ENCODE data around the gene ATP5PB.
A peak's percentile ranks its signal among the peaks of the same experiment; 100 is the strongest.

Gene ATP5PB

GRCh38 chr1:111504097-111504496 lies 54.8 kb downstream of the ATP5PB start (continued):
- no peak for TF ChIP-seq TSHZ2 (CRISPR knock-in tag; IDR thresholded peaks at IDR 0.05)

- TF ChIP-seq PPARA (CRISPR knock-in tag; IDR thresholded peaks at IDR 0.05; ENCODE audit: borderline replicate concordance) (no peak), TOX (CRISPR knock-in tag; IDR thresholded peaks at IDR 0.05; ENCODE audit: borderline replicate concordance) (no peak)
- ATAC-seq = no peak
Measured at GRCh38 chr1:111505641-111506119, 56.4 kb downstream of the ATP5PB start.

- TF ChIP-seq ZNF70 (CRISPR knock-in tag; IDR thresholded peaks at IDR 0.05) (no peak), ISL1 (CRISPR knock-in tag; IDR thresholded peaks at IDR 0.05) (no peak), ZNF565 (CRISPR knock-in tag; conservative IDR thresholded peaks at IDR 0.05; ENCODE audit: low read depth) (no peak), SNAI2 (CRISPR knock-in tag; IDR thresholded peaks at IDR 0.05) (no peak), ZC3H10 (CRISPR knock-in tag; IDR thresholded peaks at IDR 0.05) (no peak)
- ATAC-seq = no peak
Measured at GRCh38 chr1:111506561-111506960, 57.3 kb downstream of the ATP5PB start.

GRCh38 chr1:111507411-111508201 lies 58.3 kb downstream of the ATP5PB start:
- no peak for TF ChIP-seq TSHZ2 (CRISPR knock-in tag; IDR thresholded peaks at IDR 0.05)
- TF ChIP-seq ZC3H10 (CRISPR knock-in tag; IDR thresholded peaks at IDR 0.05) = no peak
- no peak for TF ChIP-seq ZFP3 (CRISPR knock-in tag; IDR thresholded peaks at IDR 0.05)
- no peak for TF ChIP-seq ZNF70 (CRISPR knock-in tag; IDR thresholded peaks at IDR 0.05)
- no peak for TF ChIP-seq ZNF565 (CRISPR knock-in tag; conservative IDR thresholded peaks at IDR 0.05; ENCODE audit: low read depth)
- no peak for TF ChIP-seq TCF4 (CRISPR knock-in tag; IDR thresholded peaks at IDR 0.05; ENCODE audit: borderline replicate concordance)
- no peak for TF ChIP-seq ARNTL (CRISPR knock-in tag; IDR thresholded peaks at IDR 0.05; ENCODE audit: borderline replicate concordance, low read depth)
- TF ChIP-seq GLIS3 (CRISPR knock-in tag; IDR thresholded peaks at IDR 0.05) = no peak
- TF ChIP-seq RARB (CRISPR knock-in tag; IDR thresholded peaks at IDR 0.05) = no peak
- TF ChIP-seq ISL1 (CRISPR knock-in tag; IDR thresholded peaks at IDR 0.05) = no peak
- TF ChIP-seq CSDC2 (CRISPR knock-in tag; IDR thresholded peaks at IDR 0.05) = no peak
- TF ChIP-seq ZNF8 (CRISPR knock-in tag; IDR thresholded peaks at IDR 0.05) = no peak
- no peak for TF ChIP-seq CSRNP3 (CRISPR knock-in tag; IDR thresholded peaks at IDR 0.05)
- TF ChIP-seq TOX (CRISPR knock-in tag; IDR thresholded peaks at IDR 0.05; ENCODE audit: borderline replicate concordance) = no peak
- ATAC-seq = peak; percentile 81

- ATAC-seq = no peak
- TF ChIP-seq RARB (CRISPR knock-in tag; IDR thresholded peaks at IDR 0.05) (no peak), SNAI2 (CRISPR knock-in tag; IDR thresholded peaks at IDR 0.05) (no peak), POU6F1 (CRISPR knock-in tag; IDR thresholded peaks at IDR 0.05; ENCODE audit: borderline replicate concordance, low read depth) (no peak), TSHZ2 (CRISPR knock-in tag; IDR thresholded peaks at IDR 0.05) (no peak), ZC3H10 (CRISPR knock-in tag; IDR thresholded peaks at IDR 0.05) (no peak)
Measured at GRCh38 chr1:111509997-111510375, 60.7 kb downstream of the ATP5PB start.
